Neural cell (in vitro differentiated cells): ENCODE data around the gene MAML3. TPM values are rescaled to one million over a fixed set of nuclear protein-coding genes. Genes with fewer than 3 reads are reported as not detected.

Experiments used
- H2AFZ ChIP-seq: fragments of 200-600, 300-800 bp; sonication (generic), shearing (Covaris generic); 2 replicates; pipeline ENCODE4 v1.6.0; 2014; ENCODE audit warnings: low read depth, mild to moderate bottlenecking, antibody characterized with exemption, low read length, moderate library complexity
- H3F3A ChIP-seq: fragments of 200-600 bp; shearing (Covaris generic); 2 replicates; pipeline ENCODE4 v1.6.1; 2016; ENCODE audit warnings: mild to moderate bottlenecking, moderate library complexity, mixed read lengths, antibody characterized with exemption, low read length; ENCODE audit not compliant: insufficient read depth, poor library complexity, severe bottlenecking
- H3K27ac ChIP-seq: fragments of 200-600, 300-800 bp; sonication (generic), shearing (Covaris generic); 2 replicates; pipeline ENCODE4 v1.5.1; 2014; ENCODE audit warnings: mild to moderate bottlenecking, low read length, moderate library complexity
- H3K27me3 ChIP-seq: fragments of 300-800, 200-600 bp; sonication (generic), shearing (Covaris generic); 2 replicates; pipeline ENCODE4 v1.6.0; 2014; ENCODE audit warnings: mild to moderate bottlenecking, low read depth, low read length, moderate library complexity; ENCODE audit not compliant: insufficient read depth
- H3K36me3 ChIP-seq: fragments of 300-800, 200-600 bp; sonication (generic), shearing (Covaris generic); 2 replicates; pipeline ENCODE4 v1.5.1; 2014; ENCODE audit warnings: mild to moderate bottlenecking, antibody characterized with exemption, low read length, moderate library complexity; ENCODE audit not compliant: insufficient read depth
- H3K4me2 ChIP-seq: fragments of 300-800, 200-600 bp; sonication (generic), shearing (Covaris generic); 2 replicates; pipeline ENCODE4 v1.6.0; 2014; ENCODE audit warnings: mild to moderate bottlenecking, low read length
- H3K4me3 ChIP-seq: fragments of 300-800, 200-600 bp; sonication (generic), shearing (Covaris generic); 2 replicates; pipeline ENCODE4 v1.5.1; 2014; ENCODE audit warnings: mild to moderate bottlenecking, low read length, moderate library complexity
- H3K79me2 ChIP-seq: fragments of 200-600 bp; shearing (Covaris generic); replicated peaks from 2 replicates; pipeline ENCODE4 v1.6.0; 2014; ENCODE audit warnings: mild to moderate bottlenecking, low read length, moderate library complexity; ENCODE audit not compliant: insufficient read depth
- H3K9ac ChIP-seq: fragments of 300-800, 200-600 bp; sonication (generic), shearing (Covaris generic); 2 replicates; pipeline ENCODE4 v1.6.1; 2016; ENCODE audit warnings: mild to moderate bottlenecking, low read length, mixed read lengths
- H3K9me2 ChIP-seq: fragments of 200-600 bp; shearing (Covaris generic); 2 replicates; pipeline ENCODE4 v1.6.1; 2016; ENCODE audit warnings: mild to moderate bottlenecking, low read length, mixed read lengths; ENCODE audit not compliant: insufficient read depth
- H3K9me3 ChIP-seq: fragments of 200-600, 300-800 bp; sonication (generic), shearing (Covaris generic); 2 replicates; pipeline ENCODE4 v1.6.1; 2016; ENCODE audit warnings: mild to moderate bottlenecking, mixed run types, low read length, moderate library complexity, mixed read lengths
- H4K20me1 ChIP-seq: fragments of 200-600 bp; shearing (Covaris generic); 2 replicates; pipeline ENCODE4 v1.6.1; 2016; ENCODE audit warnings: mild to moderate bottlenecking, mixed run types; ENCODE audit not compliant: insufficient read depth
- EP300 ChIP-seq: fragments of 450-650 bp; conservative IDR thresholded peaks from 2 replicates; pipeline ENCODE4 v1.6.1; 2014; ENCODE audit warnings: antibody characterized with exemption, mild to moderate bottlenecking, moderate library complexity; ENCODE audit not compliant: poor library complexity, severe bottlenecking
- EZH2 ChIP-seq: fragments of 200-600, 300-800 bp; shearing (Covaris generic), sonication (generic); IDR thresholded peaks from 2 replicates; pipeline ENCODE4 v1.6.1; 2014; ENCODE audit warnings: antibody characterized with exemption, low read length, borderline replicate concordance, mild to moderate bottlenecking; ENCODE audit not compliant: insufficient read depth, poor library complexity, severe bottlenecking
- MXI1 ChIP-seq: fragments of 450-650 bp; conservative IDR thresholded peaks from 2 replicates; pipeline ENCODE4 v1.6.1; 2014; ENCODE audit warnings: antibody characterized with exemption, mild to moderate bottlenecking; ENCODE audit not compliant: poor library complexity, severe bottlenecking
- POLR2AphosphoS5 ChIP-seq: IDR thresholded peaks from 2 replicates; pipeline ENCODE4 v1.6.1; 2012
- RAD21 ChIP-seq: fragments of 450-650 bp; conservative IDR thresholded peaks from 2 replicates; pipeline ENCODE4 v1.6.1; 2014; ENCODE audit warnings: antibody characterized with exemption, mild to moderate bottlenecking, moderate library complexity
- SMC3 ChIP-seq: fragments of 450-650 bp; conservative IDR thresholded peaks from 2 replicates; pipeline ENCODE4 v1.6.1; 2014; ENCODE audit warnings: antibody characterized with exemption, mild to moderate bottlenecking, moderate library complexity; ENCODE audit not compliant: poor library complexity
- TAF1 ChIP-seq: IDR thresholded peaks from 2 replicates; pipeline ENCODE4 v1.6.1; 2012; ENCODE audit warnings: low read depth
- polyA plus RNA-seq: library from polyadenylated mRNA; depleted of rRNA; stranded (reverse); fragments of >200 nt; gene quantifications from 2 replicates; pipeline ENCODE4 v1.2.3, GENCODE V29; 2014
- TF ChIP-seq, protein P1 (sequence below): fragments of 450-650 bp; IDR thresholded peaks from 2 replicates; pipeline ENCODE4 v1.5.1; 2014; ENCODE audit warnings: antibody characterized with exemption, mild to moderate bottlenecking, moderate library complexity; ENCODE audit not compliant: poor library complexity, severe bottlenecking
- TF ChIP-seq, protein P2 (sequence below): IDR thresholded peaks from 2 replicates; pipeline ENCODE4 v1.6.1; 2012; ENCODE audit warnings: borderline replicate concordance

The MAML3 gene
- polyA plus RNA-seq, 1 donor from 2014 or later = 10.2 TPM

DNA sequence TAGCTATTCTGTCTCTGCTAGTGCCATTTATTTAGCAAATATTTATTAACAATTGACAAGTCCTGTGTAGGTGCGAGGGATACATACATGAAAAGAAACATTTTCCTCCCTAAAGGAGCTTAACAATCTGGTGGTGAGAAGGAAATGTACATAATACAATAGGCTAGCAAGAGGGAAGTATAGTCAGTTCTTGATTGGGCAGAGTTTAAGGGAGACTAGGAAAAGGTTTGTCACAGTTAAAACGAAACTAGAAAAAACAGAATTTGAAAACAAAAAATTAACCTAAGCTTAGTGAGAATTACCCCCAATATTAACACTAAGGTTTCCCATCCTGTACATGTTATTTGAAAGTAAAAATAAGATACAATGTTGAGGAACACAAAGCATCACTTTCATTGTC lies 8.6 kb upstream of the MAML3 start:
- Histone ChIP-seq H3K4me3 (no peak overlapping the region), H3K36me3 (no peaks in the 10 kb centered on the region), H3K9me3 (no peaks in the 10 kb centered on the region), H3F3A (no peaks in the 10 kb centered on the region), H2AFZ (no peak overlapping the region), H3K27me3 (no peaks in the 10 kb centered on the region), H3K27ac (no peak overlapping the region), H3K4me2 (no peak overlapping the region), H4K20me1 (no peaks in the 10 kb centered on the region), H3K9ac (no peak overlapping the region), H3K79me2 (no peaks in the 10 kb centered on the region), H3K9me2 (no peaks in the 10 kb centered on the region)
- TF ChIP-seq SMC3 (no peak), POLR2AphosphoS5 (no peak), RAD21 (no peak), MXI1 (no peak), EZH2 (no peak), TAF1 (no peak), EP300 (no peak)
- TF ChIP-seq, protein P1, sequence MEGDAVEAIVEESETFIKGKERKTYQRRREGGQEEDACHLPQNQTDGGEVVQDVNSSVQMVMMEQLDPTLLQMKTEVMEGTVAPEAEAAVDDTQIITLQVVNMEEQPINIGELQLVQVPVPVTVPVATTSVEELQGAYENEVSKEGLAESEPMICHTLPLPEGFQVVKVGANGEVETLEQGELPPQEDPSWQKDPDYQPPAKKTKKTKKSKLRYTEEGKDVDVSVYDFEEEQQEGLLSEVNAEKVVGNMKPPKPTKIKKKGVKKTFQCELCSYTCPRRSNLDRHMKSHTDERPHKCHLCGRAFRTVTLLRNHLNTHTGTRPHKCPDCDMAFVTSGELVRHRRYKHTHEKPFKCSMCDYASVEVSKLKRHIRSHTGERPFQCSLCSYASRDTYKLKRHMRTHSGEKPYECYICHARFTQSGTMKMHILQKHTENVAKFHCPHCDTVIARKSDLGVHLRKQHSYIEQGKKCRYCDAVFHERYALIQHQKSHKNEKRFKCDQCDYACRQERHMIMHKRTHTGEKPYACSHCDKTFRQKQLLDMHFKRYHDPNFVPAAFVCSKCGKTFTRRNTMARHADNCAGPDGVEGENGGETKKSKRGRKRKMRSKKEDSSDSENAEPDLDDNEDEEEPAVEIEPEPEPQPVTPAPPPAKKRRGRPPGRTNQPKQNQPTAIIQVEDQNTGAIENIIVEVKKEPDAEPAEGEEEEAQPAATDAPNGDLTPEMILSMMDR = no peak
- TF ChIP-seq, protein P2, sequence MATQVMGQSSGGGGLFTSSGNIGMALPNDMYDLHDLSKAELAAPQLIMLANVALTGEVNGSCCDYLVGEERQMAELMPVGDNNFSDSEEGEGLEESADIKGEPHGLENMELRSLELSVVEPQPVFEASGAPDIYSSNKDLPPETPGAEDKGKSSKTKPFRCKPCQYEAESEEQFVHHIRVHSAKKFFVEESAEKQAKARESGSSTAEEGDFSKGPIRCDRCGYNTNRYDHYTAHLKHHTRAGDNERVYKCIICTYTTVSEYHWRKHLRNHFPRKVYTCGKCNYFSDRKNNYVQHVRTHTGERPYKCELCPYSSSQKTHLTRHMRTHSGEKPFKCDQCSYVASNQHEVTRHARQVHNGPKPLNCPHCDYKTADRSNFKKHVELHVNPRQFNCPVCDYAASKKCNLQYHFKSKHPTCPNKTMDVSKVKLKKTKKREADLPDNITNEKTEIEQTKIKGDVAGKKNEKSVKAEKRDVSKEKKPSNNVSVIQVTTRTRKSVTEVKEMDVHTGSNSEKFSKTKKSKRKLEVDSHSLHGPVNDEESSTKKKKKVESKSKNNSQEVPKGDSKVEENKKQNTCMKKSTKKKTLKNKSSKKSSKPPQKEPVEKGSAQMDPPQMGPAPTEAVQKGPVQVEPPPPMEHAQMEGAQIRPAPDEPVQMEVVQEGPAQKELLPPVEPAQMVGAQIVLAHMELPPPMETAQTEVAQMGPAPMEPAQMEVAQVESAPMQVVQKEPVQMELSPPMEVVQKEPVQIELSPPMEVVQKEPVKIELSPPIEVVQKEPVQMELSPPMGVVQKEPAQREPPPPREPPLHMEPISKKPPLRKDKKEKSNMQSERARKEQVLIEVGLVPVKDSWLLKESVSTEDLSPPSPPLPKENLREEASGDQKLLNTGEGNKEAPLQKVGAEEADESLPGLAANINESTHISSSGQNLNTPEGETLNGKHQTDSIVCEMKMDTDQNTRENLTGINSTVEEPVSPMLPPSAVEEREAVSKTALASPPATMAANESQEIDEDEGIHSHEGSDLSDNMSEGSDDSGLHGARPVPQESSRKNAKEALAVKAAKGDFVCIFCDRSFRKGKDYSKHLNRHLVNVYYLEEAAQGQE = no peak

DNA sequence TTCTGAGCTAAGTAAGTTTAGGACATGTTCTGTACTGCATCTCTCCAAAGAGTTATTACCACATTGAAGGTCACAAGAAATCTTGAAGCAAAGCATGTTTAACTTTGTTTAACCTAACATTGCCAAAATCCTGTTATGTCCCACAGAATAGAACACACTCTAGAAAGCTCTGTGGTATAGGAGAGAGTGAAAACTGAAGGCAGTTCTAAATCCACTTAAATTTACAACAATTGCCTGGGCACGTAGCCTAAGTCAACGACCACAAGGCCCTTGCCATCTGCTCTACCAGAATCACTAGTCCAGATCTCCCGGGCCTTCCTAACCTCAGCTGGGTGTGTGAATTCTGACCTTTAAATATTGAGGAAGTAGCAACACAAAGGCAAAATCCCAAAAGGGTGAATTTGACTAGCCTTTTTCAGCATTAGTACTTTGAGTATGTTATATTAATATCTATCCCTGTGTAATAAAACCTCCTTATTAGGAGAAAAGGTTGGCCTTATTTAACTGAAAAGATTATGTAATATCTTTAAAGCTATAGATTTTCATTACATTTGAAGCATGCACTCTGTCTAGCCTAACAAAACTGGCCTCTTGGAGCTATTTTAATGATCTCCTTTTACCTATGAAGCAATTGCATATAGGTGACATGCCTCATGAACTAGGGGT lies 4.5 kb upstream of the MAML3 start:
- no peak overlapping the region for H3K4me3 ChIP-seq
- no peaks in the 10 kb centered on the region for H4K20me1 ChIP-seq
- H3K79me2 ChIP-seq = no peaks in the 10 kb centered on the region
- no peak overlapping the region for H3K9ac ChIP-seq
- H3K9me2 ChIP-seq = no peaks in the 10 kb centered on the region
- H2AFZ ChIP-seq = no peak overlapping the region
- H3K9me3 ChIP-seq = no peaks in the 10 kb centered on the region
- TF ChIP-seq, protein P1 = no peak
- no peak for TF ChIP-seq RAD21
- no peak for TF ChIP-seq TAF1
- no peak for TF ChIP-seq EZH2
- TF ChIP-seq EP300 = no peak
- TF ChIP-seq, protein P2 = no peak
- TF ChIP-seq SMC3 = no peak
- TF ChIP-seq POLR2AphosphoS5 = no peak
- TF ChIP-seq MXI1 = no peak
- H3F3A ChIP-seq = no peaks in the 10 kb centered on the region
- no peaks in the 10 kb centered on the region for H3K36me3 ChIP-seq
- H3K27ac ChIP-seq = no peak overlapping the region
- H3K27me3 ChIP-seq = no peaks in the 10 kb centered on the region
- no peak overlapping the region for H3K4me2 ChIP-seq
